ENCODE measurements around the gene SH3YL1. TPM values are rescaled to one million over a fixed set of nuclear protein-coding genes. Genes with fewer than 3 reads are reported as not detected.

Gene SH3YL1
- total RNA-seq, 1 experiment from 2014 or later: 33.0 TPM

DNA sequence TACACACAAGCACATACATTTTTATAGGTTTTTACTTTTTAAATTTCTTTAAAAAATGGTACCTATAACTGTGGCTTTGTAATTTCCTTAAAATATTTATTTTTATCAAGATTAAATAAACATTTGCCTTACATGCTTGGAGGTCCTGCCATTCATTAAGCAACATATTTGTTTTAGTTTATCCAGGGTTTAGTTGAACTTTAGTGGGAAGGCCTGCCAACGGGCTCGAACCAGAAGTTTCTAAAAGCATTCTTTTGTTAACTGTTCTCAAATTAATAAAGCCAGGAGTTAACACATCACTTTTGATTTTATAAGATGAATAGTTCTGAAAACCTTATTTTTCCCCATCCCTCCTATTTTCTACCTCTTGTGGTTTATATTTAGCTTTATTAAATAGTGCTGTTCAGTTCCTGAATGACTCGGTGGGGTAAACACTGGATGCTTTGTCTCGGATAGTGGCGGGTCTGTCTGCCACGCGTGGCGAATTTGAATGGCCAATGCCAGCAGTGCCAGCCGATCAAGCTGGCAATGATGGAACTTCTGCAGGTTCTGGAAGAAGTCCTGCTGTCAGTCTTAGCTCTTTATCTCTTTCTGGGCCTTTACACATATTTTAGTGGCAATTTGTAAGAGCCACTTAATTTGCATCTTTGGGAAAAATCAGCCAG lies 32.2 kb downstream of the SH3YL1 start:
- DNase-seq (ENCODE audit: low spot score): no peak
- TF ChIP-seq EZH2 (IDR thresholded peaks at IDR 0.05; ENCODE audit: borderline replicate concordance, low read depth, low read length, poor library complexity, severe bottlenecking): no peak
- TF ChIP-seq, protein P1, sequence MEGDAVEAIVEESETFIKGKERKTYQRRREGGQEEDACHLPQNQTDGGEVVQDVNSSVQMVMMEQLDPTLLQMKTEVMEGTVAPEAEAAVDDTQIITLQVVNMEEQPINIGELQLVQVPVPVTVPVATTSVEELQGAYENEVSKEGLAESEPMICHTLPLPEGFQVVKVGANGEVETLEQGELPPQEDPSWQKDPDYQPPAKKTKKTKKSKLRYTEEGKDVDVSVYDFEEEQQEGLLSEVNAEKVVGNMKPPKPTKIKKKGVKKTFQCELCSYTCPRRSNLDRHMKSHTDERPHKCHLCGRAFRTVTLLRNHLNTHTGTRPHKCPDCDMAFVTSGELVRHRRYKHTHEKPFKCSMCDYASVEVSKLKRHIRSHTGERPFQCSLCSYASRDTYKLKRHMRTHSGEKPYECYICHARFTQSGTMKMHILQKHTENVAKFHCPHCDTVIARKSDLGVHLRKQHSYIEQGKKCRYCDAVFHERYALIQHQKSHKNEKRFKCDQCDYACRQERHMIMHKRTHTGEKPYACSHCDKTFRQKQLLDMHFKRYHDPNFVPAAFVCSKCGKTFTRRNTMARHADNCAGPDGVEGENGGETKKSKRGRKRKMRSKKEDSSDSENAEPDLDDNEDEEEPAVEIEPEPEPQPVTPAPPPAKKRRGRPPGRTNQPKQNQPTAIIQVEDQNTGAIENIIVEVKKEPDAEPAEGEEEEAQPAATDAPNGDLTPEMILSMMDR (conservative IDR thresholded peaks at IDR 0.05; ENCODE audit: low read depth, low read length): no peak
- Histone ChIP-seq H3K9me3 (ENCODE audit: low read depth, low read length, poor library complexity, severe bottlenecking) (no peaks in the 10 kb centered on the region), H3K27ac (ENCODE audit: low read depth, low read length, poor library complexity, severe bottlenecking) (no peak overlapping the region), H3K4me1 (ENCODE audit: insufficient read depth, low read length, poor library complexity, severe bottlenecking) (no peaks in the 10 kb centered on the region), H3K4me3 (ENCODE audit: low read depth, low read length, poor library complexity, severe bottlenecking) (no peak overlapping the region), H3K27me3 (replicated peaks; ENCODE audit: insufficient read depth, low read depth, low read length, poor library complexity) (no peaks in the 10 kb centered on the region), H3K36me3 (ENCODE audit: insufficient read depth, low read length, poor library complexity, severe bottlenecking) (peaks cover 4% of the 10 kb centered on the region)
- ChIA-PET CTCF (no interaction called here), POLR2A (ENCODE audit: low non-redundant PET) (no interaction called here)
- BruUV-seq (replicated peaks): no TSS peak
- intact Hi-C loops (cut with micrococcal nuclease; ENCODE audit: unreplicated experiment): no loop called here

DNA sequence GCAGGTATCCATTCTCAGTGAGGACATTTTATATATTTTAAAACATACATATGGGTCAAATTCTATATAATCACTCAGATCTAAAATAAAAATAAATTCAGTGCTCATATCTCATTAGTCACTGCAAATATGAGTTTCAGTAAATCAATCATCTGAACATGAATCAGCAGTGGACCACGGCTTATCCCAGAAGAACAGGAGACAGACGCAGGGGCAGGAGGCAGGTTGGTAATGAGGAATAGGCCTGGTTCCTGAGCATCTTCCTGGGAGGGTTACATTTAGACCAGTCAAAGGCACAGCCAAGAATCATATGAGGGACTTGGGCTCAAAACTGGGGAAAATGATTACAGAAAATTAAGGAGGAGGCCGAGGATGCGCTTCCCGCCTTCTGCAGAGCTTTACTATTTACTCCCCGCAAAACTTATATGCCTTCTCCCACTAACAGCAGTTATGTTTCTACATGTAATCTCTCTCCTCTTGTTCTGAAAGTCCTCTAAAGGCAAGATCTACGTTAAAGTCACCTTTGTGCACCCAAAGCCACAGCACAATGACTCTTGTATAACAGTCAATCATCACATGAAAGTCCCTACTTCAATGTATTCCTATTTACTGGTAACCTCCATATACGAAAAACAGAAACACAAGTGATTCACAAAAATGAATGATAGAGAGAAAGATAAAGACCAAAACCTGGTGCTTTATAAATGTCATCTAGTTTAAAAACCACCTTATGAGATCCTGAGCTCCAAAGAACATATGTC lies 35.1 kb downstream of the SH3YL1 start:
- CTCF ChIA-PET: no interaction called here
- BruUV-seq (replicated peaks): no TSS peak
- POLR2A ChIA-PET (ENCODE audit: low non-redundant PET): no interaction called here
- Histone ChIP-seq H3K4me1 (ENCODE audit: insufficient read depth, low read length, poor library complexity, severe bottlenecking) (no peaks in the 10 kb centered on the region), H3K27me3 (replicated peaks; ENCODE audit: insufficient read depth, low read depth, low read length, poor library complexity) (no peaks in the 10 kb centered on the region), H3K9me3 (ENCODE audit: low read depth, low read length, poor library complexity, severe bottlenecking) (no peaks in the 10 kb centered on the region), H3K36me3 (ENCODE audit: insufficient read depth, low read length, poor library complexity, severe bottlenecking) (peaks cover 7% of the 10 kb centered on the region), H3K27ac (ENCODE audit: low read depth, low read length, poor library complexity, severe bottlenecking) (no peak overlapping the region), H3K4me3 (ENCODE audit: low read depth, low read length, poor library complexity, severe bottlenecking) (no peak overlapping the region)
- TF ChIP-seq EZH2 (IDR thresholded peaks at IDR 0.05; ENCODE audit: borderline replicate concordance, low read depth, low read length, poor library complexity, severe bottlenecking): no peak
- TF ChIP-seq, protein P1 (conservative IDR thresholded peaks at IDR 0.05; ENCODE audit: low read depth, low read length): no peak
- intact Hi-C loops (cut with micrococcal nuclease; ENCODE audit: unreplicated experiment): no loop called here
- DNase-seq (ENCODE audit: low spot score): no peak

GRCh38 chr2:228115-228514 lies 35.7 kb downstream of the SH3YL1 start:
- no peak for TF ChIP-seq EZH2 (IDR thresholded peaks at IDR 0.05; ENCODE audit: borderline replicate concordance, low read depth, low read length, poor library complexity, severe bottlenecking)
- TF ChIP-seq, protein P1 (conservative IDR thresholded peaks at IDR 0.05; ENCODE audit: low read depth, low read length): no peak
- no peak for DNase-seq (ENCODE audit: low spot score)
- no peaks in the 10 kb centered on the region for H3K27me3 ChIP-seq (replicated peaks; ENCODE audit: insufficient read depth, low read depth, low read length, poor library complexity)
- intact Hi-C loops (cut with micrococcal nuclease; ENCODE audit: unreplicated experiment): no loop called here
- H3K9me3 ChIP-seq (ENCODE audit: low read depth, low read length, poor library complexity, severe bottlenecking): no peaks in the 10 kb centered on the region
- no peaks in the 10 kb centered on the region for H3K4me1 ChIP-seq (ENCODE audit: insufficient read depth, low read length, poor library complexity, severe bottlenecking)
- ChIA-PET POLR2A (ENCODE audit: low non-redundant PET) (no interaction called here), CTCF (no interaction called here)
- BruUV-seq (replicated peaks): no TSS peak
- H3K4me3 ChIP-seq (ENCODE audit: low read depth, low read length, poor library complexity, severe bottlenecking): no peak overlapping the region
- peaks cover 5% of the 10 kb centered on the region for H3K36me3 ChIP-seq (ENCODE audit: insufficient read depth, low read length, poor library complexity, severe bottlenecking)
- no peak overlapping the region for H3K27ac ChIP-seq (ENCODE audit: low read depth, low read length, poor library complexity, severe bottlenecking)

Measured in A673 (cell line).